Activated T-helper 1 cell treated with anti-CD3 and anti-CD28 coated beads, Interleukin-12 subunit alpha, Interleukin-12 subunit beta, Interleukin-2, Interleukin-4 antibody, amounts not matched to agents 30 ng/mL and 10 ng/mL and 1 ng/mL, durations not matched to agents 14 hours and 24 hours and 36 hours (primary cell): ENCODE data around the gene CTIF. TPM values are rescaled to one million over a fixed set of nuclear protein-coding genes. Genes with fewer than 3 reads are reported as not detected.

Experiments used
- DNase-seq: peaks from one replicate; pipeline ENCODE4 v3.0.0; 2021; ENCODE audit warnings: low spot score
- H3K27ac Mint-ChIP-seq: one replicate; pipeline ENCODE4 v1.8.0; 2021; ENCODE audit warnings: mild to moderate bottlenecking, mixed read lengths
- H3K27me3 Mint-ChIP-seq: one replicate; pipeline ENCODE4 v1.8.0; 2022; ENCODE audit warnings: mild to moderate bottlenecking, moderate library complexity, mixed read lengths; ENCODE audit not compliant: insufficient read depth
- H3K36me3 Mint-ChIP-seq: one replicate; pipeline ENCODE4 v1.8.0; 2021; ENCODE audit warnings: low read depth, mixed read lengths
- H3K4me1 Mint-ChIP-seq: one replicate; pipeline ENCODE4 v1.8.0; 2021; ENCODE audit warnings: low read depth, mixed read lengths
- H3K4me3 Mint-ChIP-seq: one replicate; pipeline ENCODE4 v1.8.0; 2021; ENCODE audit warnings: mild to moderate bottlenecking, moderate library complexity, mixed read lengths
- H3K9me3 Mint-ChIP-seq: one replicate; pipeline ENCODE4 v1.8.0; 2021; ENCODE audit warnings: mixed read lengths
- intact Hi-C: fragments of 100-400 bp; cut with micrococcal nuclease; formaldehyde crosslinking; loops from one replicate; pipeline ENCODE4 v1.15.1; 2024
- total RNA-seq: library from RNA; stranded (reverse); gene quantifications from 2 replicates; pipeline ENCODE4 v1.2.3, GENCODE V29; 2022

Gene CTIF
- total RNA-seq, 1 donor from 2014 or later: 7.2 TPM

DNA sequence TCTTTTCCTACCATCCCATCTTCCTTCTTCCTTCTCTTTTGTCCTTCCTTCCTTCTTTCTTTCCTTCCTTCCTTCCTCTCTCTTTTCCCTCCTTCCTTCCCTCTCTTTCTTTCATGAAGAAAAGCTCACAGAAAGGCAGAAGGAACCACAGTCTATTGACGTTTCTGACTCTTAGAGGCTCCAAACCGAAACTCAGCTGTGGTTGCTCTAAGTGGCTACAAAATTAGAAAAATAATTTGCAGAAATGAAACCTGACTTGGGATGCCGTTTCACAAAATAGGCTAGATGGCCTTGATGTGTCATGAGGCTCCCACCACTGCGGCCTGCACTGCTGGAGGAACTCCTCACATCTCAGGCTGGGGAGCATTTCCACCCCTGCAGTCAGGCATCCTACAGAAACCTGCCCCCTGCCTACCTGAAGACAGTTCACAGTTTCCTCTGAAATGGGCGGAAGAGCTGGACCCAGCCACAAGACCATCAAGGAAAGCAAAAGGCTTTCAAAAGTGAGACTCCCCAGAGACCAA, 246.3 kb downstream of the CTIF start:
- H3K27ac Mint-ChIP-seq: peak overlapping the region; percentile 69
- H3K9me3 Mint-ChIP-seq: no peaks in the 10 kb centered on the region
- no peaks in the 10 kb centered on the region for H3K36me3 Mint-ChIP-seq
- no peaks in the 10 kb centered on the region for H3K27me3 Mint-ChIP-seq
- no peak overlapping the region for H3K4me3 Mint-ChIP-seq
- peaks cover 22% of the 10 kb centered on the region for H3K4me1 Mint-ChIP-seq
- no peak for DNase-seq
- intact Hi-C loops: no loop called here

DNA sequence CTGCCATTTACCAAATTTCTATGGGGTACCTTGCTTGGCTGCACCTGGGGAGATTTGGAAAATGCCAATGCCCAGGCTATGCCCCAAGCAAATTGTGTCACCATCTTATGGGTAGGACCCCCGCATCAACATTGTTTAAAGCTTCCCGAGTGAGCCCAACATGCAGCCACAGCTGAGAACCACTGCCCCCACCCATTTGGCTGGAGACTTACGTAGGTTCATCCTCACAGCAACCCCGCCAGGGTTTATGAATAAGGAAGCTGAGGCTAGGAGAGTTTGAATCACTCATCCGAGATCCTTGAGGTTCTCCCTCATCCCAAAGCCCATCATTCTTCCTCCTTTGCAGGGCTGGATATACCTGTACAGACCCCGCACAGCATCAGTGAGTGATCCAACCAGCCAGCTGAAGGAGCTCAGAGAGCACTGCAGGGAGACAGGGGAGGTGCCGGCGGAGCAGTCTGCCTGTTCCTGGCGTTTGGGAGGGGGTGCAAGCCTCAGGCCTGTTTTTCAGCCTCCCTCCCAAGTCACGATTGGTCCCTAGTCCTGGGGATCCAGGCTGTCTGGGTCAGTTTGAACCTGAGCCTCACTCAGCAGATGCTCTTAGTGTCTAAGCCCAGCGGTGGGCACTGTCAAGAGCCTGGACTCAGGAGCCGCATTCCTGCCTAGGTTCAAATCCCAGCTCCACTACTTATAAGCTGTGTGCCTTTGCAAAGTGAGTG, 247.1 kb downstream of the CTIF start:
- Mint-ChIP-seq H3K36me3 (no peaks in the 10 kb centered on the region), H3K4me1 (peaks cover 23% of the 10 kb centered on the region), H3K9me3 (no peaks in the 10 kb centered on the region), H3K27me3 (no peaks in the 10 kb centered on the region), H3K27ac (no peak overlapping the region), H3K4me3 (no peak overlapping the region)
- intact Hi-C loops: no loop called here
- no peak for DNase-seq

DNA sequence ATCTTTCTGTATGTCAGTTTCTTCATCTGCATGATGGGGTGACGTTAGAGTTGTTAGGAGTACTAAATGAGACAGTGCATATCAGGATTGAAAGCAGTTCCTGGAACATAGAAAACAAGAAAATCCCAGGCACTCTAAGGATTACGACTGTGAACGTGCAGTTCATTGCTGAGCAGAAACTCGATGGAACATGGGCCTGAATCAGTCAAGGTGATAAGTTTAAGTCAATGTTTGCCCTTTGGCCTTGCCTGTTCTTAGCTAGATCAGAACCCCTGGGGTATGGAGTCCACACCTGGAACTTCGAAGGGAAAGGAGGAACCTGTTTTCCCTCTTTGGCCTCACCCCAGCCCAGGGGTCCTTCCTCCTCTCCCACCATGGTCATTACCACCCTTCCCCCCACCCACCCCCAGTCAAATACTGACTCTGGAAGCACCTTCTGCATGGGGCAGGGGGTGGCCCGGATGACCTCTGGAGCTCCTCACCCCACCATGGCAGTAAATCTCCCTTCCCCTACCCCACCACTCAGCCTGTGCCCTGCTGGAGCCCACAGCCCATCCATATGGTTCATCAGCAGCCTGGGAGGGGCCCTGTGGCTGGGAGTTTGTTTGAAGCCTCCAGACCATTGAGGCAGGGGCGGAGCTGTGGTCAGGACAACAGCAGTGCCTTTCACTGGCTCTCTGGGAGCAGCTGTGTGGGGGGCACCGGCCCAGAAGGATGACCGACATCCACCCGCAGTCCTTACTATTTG, 247.8 kb downstream of the CTIF start:
- no peaks in the 10 kb centered on the region for H3K9me3 Mint-ChIP-seq
- peaks cover 26% of the 10 kb centered on the region for H3K4me1 Mint-ChIP-seq
- intact Hi-C loops: no loop called here
- no peak overlapping the region for H3K27ac Mint-ChIP-seq
- DNase-seq: no peak
- no peak overlapping the region for H3K4me3 Mint-ChIP-seq
- H3K36me3 Mint-ChIP-seq: no peaks in the 10 kb centered on the region
- H3K27me3 Mint-ChIP-seq: no peaks in the 10 kb centered on the region

DNA sequence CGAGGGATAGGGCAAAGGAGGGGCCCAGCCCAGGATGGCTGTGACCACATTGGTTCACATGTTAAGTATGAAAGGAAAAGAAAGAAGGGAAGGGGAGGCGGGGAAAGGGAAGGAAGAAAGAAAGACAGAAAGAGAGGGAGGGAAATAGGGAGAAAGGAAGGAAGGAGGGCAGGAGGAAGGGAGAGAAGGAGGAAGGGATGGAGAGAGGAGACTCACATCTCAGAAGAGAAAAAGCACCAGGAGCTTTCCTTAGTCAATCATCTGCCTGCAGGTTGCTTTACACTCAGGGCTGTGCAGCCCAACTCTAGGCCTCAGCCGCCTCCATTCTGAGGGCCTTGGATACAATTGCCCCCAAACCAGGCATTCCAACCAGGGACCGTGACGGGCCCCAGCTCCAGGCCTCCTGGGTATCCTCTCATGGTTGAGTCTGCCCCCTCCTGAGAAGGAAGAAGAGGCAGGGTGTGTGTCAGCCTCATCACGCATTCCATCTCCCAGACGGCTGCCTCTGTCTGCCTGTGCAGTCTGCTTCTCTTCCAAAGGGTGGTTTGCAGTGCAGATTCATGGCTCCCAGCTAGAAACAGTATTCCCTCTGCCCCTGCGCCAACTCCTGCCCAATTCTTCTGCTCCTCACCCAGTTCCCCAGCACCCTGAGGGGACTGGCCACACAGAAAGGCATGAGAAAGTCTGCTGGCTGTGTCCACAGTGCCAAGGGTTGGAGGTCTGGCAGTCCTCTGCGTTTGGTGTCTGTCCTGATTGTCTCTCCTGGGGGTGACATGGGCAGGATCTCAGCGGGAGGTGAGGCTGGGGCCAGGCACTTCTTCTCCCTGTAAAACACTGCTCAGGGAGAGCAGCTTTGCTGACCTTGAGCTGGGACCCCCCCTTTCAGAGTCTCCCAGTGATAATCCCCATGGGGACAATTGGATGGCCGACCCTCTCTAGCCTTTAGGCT, 248.6 kb downstream of the CTIF start:
- intact Hi-C loops: no loop called here
- Mint-ChIP-seq H3K4me1 (peaks cover 26% of the 10 kb centered on the region), H3K27ac (no peak overlapping the region), H3K36me3 (no peaks in the 10 kb centered on the region), H3K27me3 (no peaks in the 10 kb centered on the region), H3K4me3 (no peak overlapping the region), H3K9me3 (no peaks in the 10 kb centered on the region)
- no peak for DNase-seq

DNA sequence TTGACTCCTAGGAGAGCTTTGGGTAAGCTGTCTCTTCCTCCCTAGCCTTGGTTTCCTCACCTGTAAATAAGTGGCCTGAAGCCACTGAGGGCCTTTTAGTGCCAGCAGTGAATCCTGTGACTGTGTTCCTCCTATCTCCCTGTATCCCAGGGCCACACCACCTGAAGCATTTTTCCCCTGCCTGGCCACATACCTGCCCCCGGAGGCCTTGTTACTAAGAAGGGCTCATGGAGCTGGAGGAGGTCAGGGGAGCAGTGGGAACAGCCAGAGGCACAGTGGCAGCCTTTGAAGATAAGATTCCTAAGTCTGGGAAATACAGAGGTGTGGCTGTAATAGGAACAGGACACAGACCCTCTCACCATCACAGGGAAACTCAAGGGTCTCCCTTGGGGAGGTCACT, 249.5 kb downstream of the CTIF start:
- intact Hi-C loops: no loop called here
- no peak overlapping the region for H3K4me3 Mint-ChIP-seq
- no peak overlapping the region for H3K27ac Mint-ChIP-seq
- H3K36me3 Mint-ChIP-seq: no peaks in the 10 kb centered on the region
- H3K9me3 Mint-ChIP-seq: no peaks in the 10 kb centered on the region
- H3K27me3 Mint-ChIP-seq: no peaks in the 10 kb centered on the region
- DNase-seq: no peak
- peaks cover 26% of the 10 kb centered on the region for H3K4me1 Mint-ChIP-seq

DNA sequence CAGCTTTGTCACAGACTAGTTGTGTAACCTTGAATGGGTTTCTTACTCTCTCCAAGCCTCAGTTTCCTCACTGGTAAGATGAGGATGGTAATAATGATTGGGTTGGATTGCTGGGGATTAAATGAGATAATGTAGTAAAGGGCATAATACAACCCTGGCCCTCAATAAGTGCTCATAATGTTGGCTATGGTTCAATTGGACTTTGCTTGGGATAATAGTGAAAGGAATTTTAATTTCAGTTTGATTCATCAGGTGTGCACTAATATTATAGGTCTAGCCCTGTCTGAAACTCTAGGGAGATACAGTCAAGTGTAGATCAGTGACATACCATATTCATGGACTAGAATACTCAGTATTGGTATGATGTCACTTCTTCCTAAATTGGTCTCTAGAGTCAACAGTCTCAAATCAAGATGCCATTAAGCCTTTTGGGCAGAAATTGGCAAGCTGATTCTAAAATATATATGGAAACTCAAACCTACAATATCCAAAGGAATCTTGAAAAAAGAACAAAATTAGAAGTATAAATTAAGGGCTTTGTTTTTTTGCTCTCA, 250.5 kb downstream of the CTIF start:
- Mint-ChIP-seq H3K4me1 (peaks cover 18% of the 10 kb centered on the region), H3K4me3 (no peak overlapping the region), H3K36me3 (no peaks in the 10 kb centered on the region), H3K27me3 (no peaks in the 10 kb centered on the region), H3K27ac (no peak overlapping the region), H3K9me3 (no peaks in the 10 kb centered on the region)
- intact Hi-C loops: no loop called here
- DNase-seq: no peak

DNA sequence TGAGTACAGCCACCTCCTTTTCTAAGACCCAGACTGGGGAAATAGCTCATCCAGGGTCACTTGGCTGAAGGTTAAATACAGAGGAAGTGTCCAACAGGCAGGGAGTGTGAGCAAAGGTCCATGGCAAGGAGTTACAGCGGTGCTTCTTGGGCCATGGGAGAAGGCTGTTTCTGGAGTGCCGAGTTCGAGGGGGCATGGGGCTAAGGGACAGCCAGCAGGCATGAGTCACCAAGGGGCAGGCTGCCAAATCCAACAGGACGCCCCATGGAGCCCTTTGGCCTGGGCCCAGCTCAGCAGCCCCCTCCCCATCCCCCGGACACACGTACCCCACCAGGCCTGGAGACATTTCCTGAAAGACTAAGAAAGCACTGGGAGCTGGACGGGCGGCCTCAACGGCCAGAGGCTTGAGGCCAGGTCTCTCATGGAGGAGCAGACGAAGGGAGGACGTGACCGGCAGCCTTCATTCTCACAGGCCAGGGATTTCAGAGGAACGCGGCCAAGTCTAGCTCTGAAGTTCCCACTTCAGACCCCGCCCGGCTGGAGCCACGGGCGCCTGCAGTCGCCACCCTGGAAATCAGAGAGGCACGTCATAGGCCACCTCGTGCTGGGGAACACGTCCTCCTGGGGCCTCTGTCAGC, 251.5 kb downstream of the CTIF start:
- Mint-ChIP-seq H3K36me3 (no peaks in the 10 kb centered on the region), H3K4me3 (no peak overlapping the region), H3K27ac (no peak overlapping the region), H3K9me3 (no peaks in the 10 kb centered on the region), H3K4me1 (peaks cover 9% of the 10 kb centered on the region), H3K27me3 (peaks cover 3% of the 10 kb centered on the region)
- intact Hi-C loops: no loop called here
- no peak for DNase-seq

DNA sequence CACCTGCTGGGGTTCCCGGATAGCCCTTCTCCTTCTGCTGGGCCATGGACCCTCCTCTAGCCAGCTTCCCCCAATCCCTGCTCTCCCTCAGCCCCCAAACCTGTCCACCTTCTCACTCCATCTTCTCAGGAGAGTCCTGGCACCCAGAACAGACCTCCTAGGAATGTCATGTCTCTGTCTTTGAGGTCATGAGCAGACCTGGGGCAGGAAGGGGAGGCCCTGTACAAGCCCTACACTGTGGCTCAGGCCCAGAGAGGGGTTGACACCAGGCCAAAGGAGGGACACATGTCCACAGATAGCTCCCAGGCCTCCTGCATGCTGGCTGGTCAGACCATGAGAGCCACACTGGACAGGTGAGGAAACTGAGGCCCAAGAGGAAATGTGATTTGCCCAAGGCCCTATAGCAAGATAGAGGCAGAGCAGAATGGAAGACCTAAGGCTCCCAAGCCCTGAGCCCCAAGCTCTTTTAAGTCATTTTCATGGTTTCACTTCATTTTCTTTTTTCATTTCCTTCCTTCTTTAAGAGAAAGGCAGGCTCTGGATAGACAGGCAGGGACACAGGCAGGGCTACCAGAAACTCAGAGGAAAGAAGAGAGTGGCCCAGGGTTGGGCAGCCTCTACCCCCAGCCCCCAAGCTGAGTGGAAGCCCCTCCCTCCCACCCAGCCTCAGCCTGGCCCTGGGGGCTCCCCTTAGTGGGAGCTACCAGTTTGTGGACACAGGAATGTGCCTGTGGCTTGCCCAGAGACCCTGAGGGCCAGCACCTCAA, 252.2 kb downstream of the CTIF start:
- intact Hi-C loops: no loop called here
- Mint-ChIP-seq H3K4me1 (peaks cover 4% of the 10 kb centered on the region), H3K9me3 (no peaks in the 10 kb centered on the region), H3K36me3 (no peaks in the 10 kb centered on the region), H3K27me3 (peaks cover 3% of the 10 kb centered on the region), H3K27ac (no peak overlapping the region), H3K4me3 (no peak overlapping the region)
- DNase-seq: no peak

DNA sequence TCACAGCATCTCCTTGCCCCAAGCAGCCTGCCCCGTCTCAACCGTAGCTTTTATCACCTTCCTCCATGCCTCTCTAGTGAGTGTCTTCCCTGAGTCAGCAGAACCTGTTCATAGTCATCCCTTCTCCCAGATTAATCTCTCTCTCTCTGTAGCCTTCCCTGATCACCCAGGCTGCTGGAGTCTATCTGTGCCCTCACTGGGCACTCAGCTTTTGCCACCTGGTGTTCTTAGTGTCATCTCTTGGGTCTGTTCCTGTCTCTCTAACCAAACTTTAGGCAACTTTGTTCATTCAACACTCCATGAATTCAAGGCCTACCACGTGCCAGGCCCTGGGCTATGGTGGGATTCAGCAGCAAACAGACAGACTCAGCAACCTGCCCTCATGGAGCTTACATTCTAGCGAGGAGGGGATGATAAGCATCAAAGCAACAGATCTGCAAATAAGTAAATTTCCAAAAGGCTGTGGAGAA, 252.8 kb downstream of the CTIF start:
- no peak overlapping the region for H3K4me3 Mint-ChIP-seq
- H3K9me3 Mint-ChIP-seq: no peaks in the 10 kb centered on the region
- peaks cover 4% of the 10 kb centered on the region for H3K4me1 Mint-ChIP-seq
- intact Hi-C loops: no loop called here
- H3K27me3 Mint-ChIP-seq: peaks cover 3% of the 10 kb centered on the region
- peak overlapping the region; percentile 45 for H3K27ac Mint-ChIP-seq
- no peaks in the 10 kb centered on the region for H3K36me3 Mint-ChIP-seq
- no peak for DNase-seq

DNA sequence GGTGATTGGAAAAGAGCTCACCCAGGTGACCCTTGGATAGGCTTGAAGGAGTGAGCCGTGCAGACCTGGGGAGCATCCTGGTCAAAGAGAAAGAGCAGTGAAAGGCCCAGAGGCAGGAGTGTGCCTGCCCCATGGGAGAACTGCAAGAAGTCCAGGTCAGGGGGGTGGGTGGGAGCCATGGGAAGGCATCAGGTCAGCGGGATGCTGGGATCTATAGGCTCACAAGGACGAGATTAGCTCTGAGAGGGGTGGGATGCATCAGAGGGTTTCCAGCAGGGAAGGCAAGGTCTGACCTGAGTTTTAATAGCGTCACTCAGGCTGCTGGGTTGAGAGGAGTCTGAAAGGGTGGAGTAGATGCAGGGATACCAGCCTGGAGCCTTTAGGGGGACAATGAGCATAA, 253.3 kb downstream of the CTIF start:
- intact Hi-C loops: no loop called here
- Mint-ChIP-seq H3K27ac (no peak overlapping the region), H3K4me3 (no peak overlapping the region)

DNA sequence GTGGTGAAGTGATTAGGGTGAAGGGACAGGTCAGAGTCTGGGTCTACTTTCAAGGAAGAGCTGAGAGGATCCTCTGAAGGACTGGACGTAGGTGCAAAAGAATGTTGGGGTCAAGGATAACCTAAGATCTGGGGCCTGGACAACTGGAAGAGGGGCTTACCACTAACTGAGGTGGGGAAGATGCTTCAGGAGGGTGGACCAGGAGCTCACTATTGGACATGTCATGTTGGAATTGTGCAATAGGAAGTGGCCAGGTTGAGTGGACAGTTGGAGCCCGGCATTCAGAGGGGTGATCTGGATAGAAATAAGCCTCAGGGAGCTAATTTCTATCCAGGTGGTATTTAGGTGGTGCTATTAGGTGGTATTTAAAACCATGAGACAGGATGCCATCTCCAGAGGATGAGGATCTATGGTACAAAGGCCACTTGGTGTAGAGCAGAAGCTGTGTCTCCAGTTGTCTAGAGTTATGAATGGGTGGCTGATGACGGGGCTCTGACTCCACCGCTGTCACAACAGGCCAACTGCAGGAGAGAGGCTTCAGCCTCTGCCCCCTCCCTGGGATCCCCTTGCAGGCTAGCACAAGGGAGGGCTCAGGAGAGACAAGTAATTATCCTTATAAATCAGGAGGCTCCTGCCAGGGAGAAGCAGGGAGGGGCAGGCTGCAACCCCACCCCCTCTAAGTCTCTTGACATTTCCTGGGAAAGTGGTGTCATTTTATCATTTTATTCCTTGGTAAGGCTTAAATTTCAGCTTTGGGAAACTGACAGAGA, 254.0 kb downstream of the CTIF start:
- Mint-ChIP-seq H3K4me3 (no peak overlapping the region), H3K27me3 (peaks cover 3% of the 10 kb centered on the region), H3K9me3 (no peaks in the 10 kb centered on the region), H3K4me1 (peaks cover 4% of the 10 kb centered on the region), H3K36me3 (no peaks in the 10 kb centered on the region), H3K27ac (no peak overlapping the region)
- intact Hi-C loops: no loop called here
- DNase-seq: no peak

More for the DNA sequence above, 253.3 kb downstream of the CTIF start:
- no peaks in the 10 kb centered on the region for H3K9me3 Mint-ChIP-seq
- no peak for DNase-seq
- peaks cover 3% of the 10 kb centered on the region for H3K27me3 Mint-ChIP-seq
- H3K36me3 Mint-ChIP-seq: no peaks in the 10 kb centered on the region
- peaks cover 4% of the 10 kb centered on the region for H3K4me1 Mint-ChIP-seq
